ENCODE data around the gene NOP9. TPM values are rescaled to one million over a fixed set of nuclear protein-coding genes. Genes with fewer than 3 reads are reported as not detected.

The NOP9 gene
- total and polyA plus RNA-seq, 8 donors: 22.4 to 28.4 (median 25.1) TPM

- no peak for ATAC-seq
- TF ChIP-seq CTCF (IDR thresholded peaks at IDR 0.05): no peak
- no peaks in the 10 kb centered on the region for H3K9me3 ChIP-seq
- H3K4me3 ChIP-seq: no peak overlapping the region
- no peak overlapping the region for H3K27ac ChIP-seq
- intact Hi-C loops (cut with DNase I): no loop called here
- H3K27me3 ChIP-seq: no peaks in the 10 kb centered on the region
- peaks cover 0 to 10% of the 10 kb centered on the region in 2 donors for H3K4me1 ChIP-seq
- no peak for DNase-seq
- peaks cover 0 to 69% of the 10 kb centered on the region in 2 donors for H3K36me3 ChIP-seq
Measured at GRCh38 chr14:24292118-24292807, 7.4 kb upstream of the NOP9 start.

DNA sequence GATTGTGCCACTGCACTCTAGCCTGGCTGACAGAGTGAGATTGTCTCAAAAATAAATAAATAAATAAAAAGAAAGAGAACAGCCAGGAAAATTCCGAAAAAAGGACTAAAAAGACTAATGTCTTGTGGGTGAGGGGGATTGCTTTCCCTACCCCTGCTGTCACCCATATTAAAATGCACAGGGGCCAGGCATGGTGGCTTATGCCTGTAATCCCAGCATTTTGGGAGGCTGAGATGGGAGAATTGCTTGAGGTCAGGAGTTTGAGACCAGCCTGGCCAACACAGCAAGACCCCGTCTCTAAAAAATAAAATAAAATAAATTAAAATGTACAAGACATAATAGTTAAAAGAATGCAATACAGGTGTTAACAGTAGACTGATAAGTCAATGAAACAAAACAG lies 6.1 kb upstream of the NOP9 start:
- Histone ChIP-seq H3K4me1 (peaks cover 2 to 20% of the 10 kb centered on the region in 2 donors), H3K9me3 (no peaks in the 10 kb centered on the region), H3K4me3 (no peak overlapping the region), H3K27me3 (no peaks in the 10 kb centered on the region), H3K27ac (no peak overlapping the region), H3K36me3 (peaks cover 0 to 68% of the 10 kb centered on the region in 2 donors)
- intact Hi-C loops (cut with DNase I): no loop called here
- no peak for TF ChIP-seq CTCF (IDR thresholded peaks at IDR 0.05)
- DNase-seq (no peak), ATAC-seq (no peak)

GRCh38 chr14:24296341-24297157 lies 3.1 kb upstream of the NOP9 start:
- intact Hi-C loops (cut with DNase I): loop anchor here in 1 of 2 donors (5.0 kb wide), 1 partner anchor 54 kb away; the partner anchor contains the start of gene TINF2
- no peaks in the 10 kb centered on the region for H3K9me3 ChIP-seq
- H3K27me3 ChIP-seq: no peaks in the 10 kb centered on the region
- H3K36me3 ChIP-seq: peaks cover 0 to 44% of the 10 kb centered on the region in 2 donors
- peak; percentile 61 to 82 for TF ChIP-seq CTCF (IDR thresholded peaks at IDR 0.05)
- peak; percentile 75 for ATAC-seq
- no peak overlapping the region for H3K4me3 ChIP-seq
- H3K4me1 ChIP-seq: peaks cover 14 to 44% of the 10 kb centered on the region in 2 donors
- DNase-seq: peak in 3 of 4 donors; percentile 71 to 76 (median 72)
- peak overlapping the region in 1 of 2 donors; percentile 53 for H3K27ac ChIP-seq

DNA sequence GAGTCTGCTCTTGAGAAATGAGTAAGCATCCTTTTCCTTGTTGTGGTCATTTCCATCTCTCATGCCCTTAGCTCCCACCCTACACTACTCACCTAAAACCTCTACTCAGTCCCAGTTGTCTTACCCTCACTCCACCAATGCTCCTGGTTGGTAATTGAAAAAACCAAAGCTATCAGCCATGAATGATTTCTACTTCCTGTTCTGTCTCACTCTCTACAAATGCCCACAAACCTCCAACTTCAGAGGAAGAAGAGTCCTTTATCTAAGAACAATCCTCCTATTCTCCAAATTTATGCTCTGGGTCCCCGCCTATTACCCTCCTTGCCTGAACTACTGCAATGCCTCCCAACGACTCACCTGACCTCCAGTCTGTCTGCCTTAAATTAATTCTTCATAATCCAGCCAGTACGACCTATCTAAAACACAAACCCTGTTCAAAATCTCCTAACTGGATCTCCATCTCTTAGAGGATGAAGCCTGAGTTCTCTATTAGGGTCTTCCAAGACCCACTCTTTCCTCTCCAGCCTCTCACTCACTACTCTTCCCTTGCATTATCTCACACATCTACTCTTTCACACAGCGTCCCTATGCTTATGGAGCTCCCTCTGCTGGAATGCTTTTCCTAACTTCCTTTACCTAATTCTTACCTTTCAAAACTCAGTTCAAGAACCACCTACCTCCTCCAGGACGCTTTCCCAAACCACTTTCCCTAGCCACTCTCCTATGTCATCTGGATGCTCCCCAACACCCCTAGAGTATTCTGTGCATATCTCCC lies 2.3 kb upstream of the NOP9 start:
- DNase-seq (no peak), ATAC-seq (peak; percentile 56)
- intact Hi-C loops (cut with DNase I): loop anchor here in 1 of 2 donors (5.0 kb wide), 1 partner anchor 55 kb away; the partner anchor contains the start of gene TINF2
- TF ChIP-seq CTCF (IDR thresholded peaks at IDR 0.05): peak in 1 of 2 donors; percentile 16
- Histone ChIP-seq H3K27me3 (no peaks in the 10 kb centered on the region), H3K4me3 (no peak overlapping the region), H3K9me3 (no peaks in the 10 kb centered on the region), H3K27ac (peak overlapping the region in 1 of 2 donors; percentile 53), H3K4me1 (peaks cover 14 to 47% of the 10 kb centered on the region in 2 donors), H3K36me3 (peaks cover 0 to 44% of the 10 kb centered on the region in 2 donors)
